ENCODE data around the gene RGS12.

DNA sequence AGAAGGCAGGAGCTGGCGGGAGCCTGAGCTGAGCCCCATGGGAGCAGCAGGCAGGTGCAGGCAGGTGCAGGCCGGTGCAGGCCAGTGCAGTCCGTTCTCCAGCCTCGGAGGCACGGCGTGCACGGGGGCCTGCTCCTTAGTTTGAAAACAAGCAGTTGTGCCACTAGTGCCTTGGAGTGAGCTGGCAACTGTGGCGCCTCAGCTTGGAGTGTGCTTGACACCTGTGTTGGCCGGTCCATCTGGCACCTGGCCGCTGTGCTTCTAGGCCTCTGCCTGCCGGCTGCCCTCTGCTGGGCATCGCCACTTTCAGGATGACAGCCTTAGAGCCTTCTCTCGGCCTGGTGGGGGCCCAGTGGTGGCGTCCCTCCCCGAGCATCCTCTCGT, 47.9 kb downstream of the RGS12 start:
- TF ChIP-seq POLR2AphosphoS5 (IDR thresholded peaks at IDR 0.05; ENCODE audit: low read depth, low read length) (no peak), POLR2A (IDR thresholded peaks at IDR 0.05; ENCODE audit: low read depth, low read length) (no peak), TAF1 (IDR thresholded peaks at IDR 0.05; ENCODE audit: borderline replicate concordance, low read depth, low read length) (no peak)
